HepG2 (cell line): ENCODE results near the gene TNFSF13. TPM values are rescaled to one million over a fixed set of nuclear protein-coding genes. Genes with fewer than 3 reads are reported as not detected.
A peak's percentile ranks its signal among the peaks of the same experiment; 100 is the strongest.

Experiments used
- ASH2L ChIP-seq: fragments of 300-600, 200-600 bp; sonication (generic); IDR thresholded peaks from 2 replicates; pipeline ENCODE4 v1.7.0; 2017; ENCODE audit warnings: low read depth, mild to moderate bottlenecking, moderate library complexity, mixed read lengths, low read length; ENCODE audit not compliant: insufficient read length
- ATAD3A ChIP-seq: sonication (generic); formaldehyde crosslinking; IDR thresholded peaks from 2 replicates; pipeline ENCODE4 v1.4.0; 2020; ENCODE audit warnings: missing genetic modification reagents
- ATRX ChIP-seq: sonication (generic); formaldehyde crosslinking; IDR thresholded peaks from 2 replicates; pipeline ENCODE4 v1.4.0; 2020; ENCODE audit warnings: missing genetic modification reagents, borderline replicate concordance
- FOXO4 ChIP-seq: sonication (generic); formaldehyde crosslinking; conservative IDR thresholded peaks from 2 replicates; pipeline ENCODE4 v1.8.1; 2023; ENCODE audit warnings: missing genetic modification reagents
- GABPB1 ChIP-seq: IDR thresholded peaks from 2 replicates; pipeline ENCODE4 v1.6.1; 2016; ENCODE audit warnings: mild to moderate bottlenecking, missing genetic modification reagents, moderate library complexity, missing compliant biosample characterization
- HCFC1 ChIP-seq: fragments of 150-350 bp; IDR thresholded peaks from 2 replicates; pipeline ENCODE4 v1.6.1; 2014; ENCODE audit warnings: low read depth, low read length
- HNF4G ChIP-seq, 2 experiments: sonication (generic) in 1 of 2; formaldehyde crosslinking in 1 of 2; IDR thresholded peaks; 2 replicates each; pipeline versions ENCODE4 v1.4.0 to v1.6.1; 2011 to 2020; ENCODE audit warnings: borderline replicate concordance in 2 of 2, low read depth in 2 of 2, mild to moderate bottlenecking in 2 of 2, low read length in 1 of 2, missing genetic modification reagents in 1 of 2, moderate library complexity in 1 of 2
- MEIS1 ChIP-seq: sonication (generic); formaldehyde crosslinking; IDR thresholded peaks from 2 replicates; pipeline ENCODE4 v1.9.0; 2021; ENCODE audit warnings: mild to moderate bottlenecking, missing genetic modification reagents, moderate library complexity, borderline replicate concordance
- NFE2L1 ChIP-seq: sonication (generic); formaldehyde crosslinking; IDR thresholded peaks from 2 replicates; pipeline ENCODE4 v1.4.0; 2020; ENCODE audit warnings: missing genetic modification reagents, mild to moderate bottlenecking, borderline replicate concordance
- NONO ChIP-seq, 2 experiments: fragments of 450-650 bp in 1 of 2; sonication (generic) in 1 of 2; formaldehyde crosslinking in 1 of 2; IDR thresholded peaks in 1 of 2; conservative IDR thresholded peaks in 1 of 2; 2 replicates each; pipeline versions ENCODE4 v1.6.1 to v1.8.0; 2017 to 2022; ENCODE audit warnings: mild to moderate bottlenecking in 1 of 2, missing genetic modification reagents in 1 of 2, moderate library complexity in 1 of 2
- PCBP1 ChIP-seq: fragments of 200-400 bp; formaldehyde crosslinking; IDR thresholded peaks from 2 replicates; pipeline ENCODE4 v1.6.1; 2017; ENCODE audit warnings: mild to moderate bottlenecking, low read depth, low read length, borderline replicate concordance
- PHB2 ChIP-seq: fragments of 450-650 bp; IDR thresholded peaks from 2 replicates; pipeline ENCODE4 v1.6.1; 2018; ENCODE audit not compliant: partially characterized antibody
- POLR2AphosphoS5 ChIP-seq: IDR thresholded peaks from 2 replicates; pipeline ENCODE4 v1.6.1; 2012; ENCODE audit warnings: low read depth, low read length
- RELA ChIP-seq: sonication (generic); formaldehyde crosslinking; IDR thresholded peaks from 2 replicates; pipeline ENCODE4 v1.4.0; 2020; ENCODE audit warnings: missing genetic modification reagents
- RNF2 ChIP-seq: fragments of 450-650 bp; conservative IDR thresholded peaks from 2 replicates; pipeline ENCODE4 v1.6.1; 2016; ENCODE audit warnings: low read depth
- TFAP4 ChIP-seq: sonication (generic); IDR thresholded peaks from 2 replicates; pipeline ENCODE4 v1.6.1; 2016; ENCODE audit warnings: low read depth, borderline replicate concordance
- ZBTB26 ChIP-seq: IDR thresholded peaks from 2 replicates; pipeline ENCODE4 v1.6.1; 2016; ENCODE audit warnings: missing compliant biosample characterization, missing genetic modification reagents, borderline replicate concordance
- ZNF264 ChIP-seq: sonication (generic); formaldehyde crosslinking; IDR thresholded peaks from 2 replicates; pipeline ENCODE4 v1.4.0; 2020; ENCODE audit warnings: missing genetic modification reagents
- ZNF414 ChIP-seq: sonication (generic); formaldehyde crosslinking; IDR thresholded peaks from 2 replicates; pipeline ENCODE4 v1.5.0; 2020; ENCODE audit warnings: missing genetic modification reagents
- ZNF451 ChIP-seq: sonication (generic); formaldehyde crosslinking; IDR thresholded peaks from 2 replicates; pipeline ENCODE4 v1.5.0; 2020; ENCODE audit warnings: mild to moderate bottlenecking, missing genetic modification reagents
- ZNF749 ChIP-seq: sonication (generic); formaldehyde crosslinking; IDR thresholded peaks from 2 replicates; pipeline ENCODE4 v1.8.0; 2022; ENCODE audit warnings: mild to moderate bottlenecking, missing genetic modification reagents, moderate library complexity, borderline replicate concordance
- polyA plus RNA-seq, 8 experiments: library from polyadenylated mRNA; depleted of rRNA in 3 of 8; stranded (reverse) in 7 of 8; unstranded in 1 of 8; fragments of >200 nt; fragmentation: Illumina TruSeq in 4 of 8; extraction: Trizol in 4 of 8; gene quantifications; 2 replicates each; pipeline versions ENCODE4 v1.2.1 to v1.2.3, GENCODE V29; 2011 to 2016; ENCODE audit warnings: low read depth in 4 of 8, missing spikeins in 1 of 8, mixed read lengths in 1 of 8; ENCODE audit not compliant: insufficient read depth in 1 of 8
- total RNA-seq, 5 experiments: library from RNA; depleted of rRNA; stranded (reverse); fragments of >200 nt; fragmentation: Illumina TruSeq; extraction: Trizol; gene quantifications; 2 replicates each; pipeline ENCODE4 v1.2.3, GENCODE V29; 2016; ENCODE audit warnings: low read depth in 1 of 5
- TF ChIP-seq, protein P1 (sequence below): sonication (generic); formaldehyde crosslinking; IDR thresholded peaks from 2 replicates; pipeline ENCODE4 v1.9.0; 2021; ENCODE audit warnings: missing genetic modification reagents, borderline replicate concordance

TNFSF13 gene
- total and polyA plus RNA-seq, 2 of the 13 experiments (the other 11 are each of a cell fraction or from before 2014, with no cell fraction given) = 2.5 to 3.3 TPM

DNA sequence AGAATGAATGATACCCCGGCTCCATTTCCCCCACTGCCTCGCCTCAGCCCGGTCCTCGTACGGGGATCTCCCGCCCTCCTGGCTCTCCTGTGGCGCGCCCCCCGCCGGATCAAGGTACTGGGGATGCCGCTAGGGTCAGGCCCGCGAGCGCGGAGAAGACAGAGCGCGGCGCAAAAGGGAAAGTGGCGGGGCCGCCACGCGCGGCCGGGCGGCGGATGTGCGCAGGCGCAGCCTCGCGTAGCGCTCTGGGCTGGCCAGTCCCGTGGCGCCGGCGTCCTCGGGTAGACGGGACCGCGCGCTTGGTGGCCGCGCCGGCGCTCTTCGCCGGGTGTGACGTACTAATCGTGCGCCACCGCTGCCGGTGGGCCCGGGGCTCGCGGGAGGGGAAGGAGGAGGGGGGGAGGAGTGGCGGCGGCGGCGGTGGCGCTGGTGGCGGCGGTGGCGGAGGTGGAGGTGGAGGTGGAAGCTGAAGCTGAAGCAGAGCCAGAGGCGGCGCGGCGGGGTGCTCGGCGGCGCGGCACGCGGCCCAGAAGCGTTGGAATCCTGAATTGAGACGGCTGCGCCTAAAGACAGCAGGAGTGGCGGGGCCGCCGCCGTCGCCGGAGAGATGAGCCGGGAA, 3.1 kb downstream of the TNFSF13 start, which contains the start of gene SENP3 (continued):
- TF ChIP-seq ZBTB26 (CRISPR knock-in tag) (0 out of 2 replicates have a peak, but pooled peaks have one; percentile 8), TFAP4 (no peak), HCFC1 (peak; percentile 59; the same call in 1 of the 2 replicates), FOXO4 (CRISPR knock-in tag) (no peak), RELA (CRISPR knock-in tag) (no peak), HNF4G (IDR thresholded peaks at IDR 0.05; ENCODE audit: borderline replicate concordance, low read depth, low read length) (no peak), HNF4G (CRISPR knock-in tag; IDR thresholded peaks at IDR 0.05; ENCODE audit: borderline replicate concordance, low read depth) (peak; percentile 62; the same call in 1 of the 2 replicates), ZNF451 (CRISPR knock-in tag) (0 out of 2 replicates have a peak, but pooled peaks have one; percentile 24), ZNF749 (CRISPR knock-in tag) (0 out of 2 replicates have a peak, but pooled peaks have one; percentile 38), ATRX (no peak), NFE2L1 (CRISPR knock-in tag) (no peak), GABPB1 (CRISPR knock-in tag) (peak; percentile 88), POLR2AphosphoS5 (peak; percentile 60), MEIS1 (CRISPR knock-in tag) (0 out of 2 replicates have a peak, but pooled peaks have one; percentile 33), ASH2L (peak; percentile 79), PCBP1 (peak; percentile 38; the same call in 1 of the 2 replicates), ATAD3A (CRISPR knock-in tag) (0 out of 2 replicates have a peak, but pooled peaks have one; percentile 48), ZNF414 (CRISPR knock-in tag) (no peak), PHB2 (no peak), ZNF264 (CRISPR knock-in tag) (no peak), NONO (IDR thresholded peaks at IDR 0.05) (no peak), NONO (CRISPR knock-in tag; conservative IDR thresholded peaks at IDR 0.05) (peak; percentile 65), RNF2 (no peak; the same call in 1 of the 2 replicates)
- TF ChIP-seq, protein P1, sequence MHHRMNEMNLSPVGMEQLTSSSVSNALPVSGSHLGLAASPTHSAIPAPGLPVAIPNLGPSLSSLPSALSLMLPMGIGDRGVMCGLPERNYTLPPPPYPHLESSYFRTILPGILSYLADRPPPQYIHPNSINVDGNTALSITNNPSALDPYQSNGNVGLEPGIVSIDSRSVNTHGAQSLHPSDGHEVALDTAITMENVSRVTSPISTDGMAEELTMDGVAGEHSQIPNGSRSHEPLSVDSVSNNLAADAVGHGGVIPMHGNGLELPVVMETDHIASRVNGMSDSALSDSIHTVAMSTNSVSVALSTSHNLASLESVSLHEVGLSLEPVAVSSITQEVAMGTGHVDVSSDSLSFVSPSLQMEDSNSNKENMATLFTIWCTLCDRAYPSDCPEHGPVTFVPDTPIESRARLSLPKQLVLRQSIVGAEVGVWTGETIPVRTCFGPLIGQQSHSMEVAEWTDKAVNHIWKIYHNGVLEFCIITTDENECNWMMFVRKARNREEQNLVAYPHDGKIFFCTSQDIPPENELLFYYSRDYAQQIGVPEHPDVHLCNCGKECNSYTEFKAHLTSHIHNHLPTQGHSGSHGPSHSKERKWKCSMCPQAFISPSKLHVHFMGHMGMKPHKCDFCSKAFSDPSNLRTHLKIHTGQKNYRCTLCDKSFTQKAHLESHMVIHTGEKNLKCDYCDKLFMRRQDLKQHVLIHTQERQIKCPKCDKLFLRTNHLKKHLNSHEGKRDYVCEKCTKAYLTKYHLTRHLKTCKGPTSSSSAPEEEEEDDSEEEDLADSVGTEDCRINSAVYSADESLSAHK (CRISPR knock-in tag) = no peak
